CD8-positive, alpha-beta memory T cell (primary cell): ENCODE measurements around the gene CA5B. TPM values are rescaled to one million over a fixed set of nuclear protein-coding genes. Genes with fewer than 3 reads are reported as not detected.
"Not testable (repeated sequence)": the region's sequence is repeated elsewhere in the genome, so short reads cannot be mapped to it uniquely, and the experiment has no call there.

ENCODE experiments used
- CTCF ChIA-PET: fragments of 350-600 bp; sonication (Branson Sonifier 250); formaldehyde crosslinking; loops from one replicate; lab custom pipeline; 2021; ENCODE audit warnings: antibody characterized with exemption; lab: Charles Lee
- POLR2A ChIA-PET: fragments of 350-600 bp; sonication (Branson Sonifier 250); formaldehyde crosslinking; loops from one replicate; lab custom pipeline; 2021; ENCODE audit warnings: antibody characterized with exemption; lab: Charles Lee
- DNase-seq, 5 donors: peaks; one replicate each; pipeline versions ENCODE4 v3.0.0 to v3.0.0-alpha.2; 2020 to 2022; ENCODE audit warnings: mixed read lengths in 1 of 5
- H3K27ac ChIP-seq: one replicate; pipeline ENCODE4 v1.7.0; 2013; ENCODE audit warnings: low read depth, mild to moderate bottlenecking, low read length, moderate library complexity
- H3K27me3 ChIP-seq: 2 replicates; pipeline ENCODE4 v1.7.0; 2013; ENCODE audit warnings: low read length, mild to moderate bottlenecking; ENCODE audit not compliant: insufficient read depth, poor library complexity, severe bottlenecking
- H3K36me3 ChIP-seq: 2 replicates; pipeline ENCODE4 v1.7.0; 2013; ENCODE audit warnings: mild to moderate bottlenecking, low read length, moderate library complexity; ENCODE audit not compliant: insufficient read depth
- H3K4me1 ChIP-seq: 2 replicates; pipeline ENCODE4 v1.7.0; 2013; ENCODE audit warnings: mild to moderate bottlenecking, low read length, moderate library complexity; ENCODE audit not compliant: insufficient read depth
- H3K4me3 ChIP-seq: 2 replicates; pipeline ENCODE4 v1.7.0; 2013; ENCODE audit warnings: mild to moderate bottlenecking, low read length
- H3K9me3 ChIP-seq: 2 replicates; pipeline ENCODE4 v1.7.0; 2013; ENCODE audit warnings: mild to moderate bottlenecking, low read length
- H3K27ac Mint-ChIP-seq, 8 donors: one replicate each; pipeline ENCODE4 v1.8.0; 2020 to 2021; ENCODE audit warnings: mixed read lengths in 8 of 8, mild to moderate bottlenecking in 6 of 8, inconsistent platforms in 3 of 8, moderate library complexity in 3 of 8
- H3K27me3 Mint-ChIP-seq, 2 donors: one replicate each; pipeline ENCODE4 v1.8.0; 2020 to 2021; ENCODE audit warnings: mixed read lengths in 2 of 2, mild to moderate bottlenecking in 1 of 2, moderate library complexity in 1 of 2
- H3K36me3 Mint-ChIP-seq, 3 donors: one replicate each; pipeline ENCODE4 v1.8.0; 2020 to 2021; ENCODE audit warnings: mixed read lengths in 3 of 3, inconsistent platforms in 1 of 3, mild to moderate bottlenecking in 1 of 3
- H3K4me1 Mint-ChIP-seq, 3 donors: one replicate each; pipeline ENCODE4 v1.8.0; 2020 to 2021; ENCODE audit warnings: mixed read lengths in 3 of 3, inconsistent platforms in 1 of 3, mild to moderate bottlenecking in 1 of 3
- H3K4me3 Mint-ChIP-seq, 7 donors: one replicate each; pipeline ENCODE4 v1.8.0; 2020 to 2021; ENCODE audit warnings: mixed read lengths in 7 of 7, mild to moderate bottlenecking in 6 of 7, moderate library complexity in 4 of 7, inconsistent platforms in 2 of 7
- H3K9me3 Mint-ChIP-seq, 5 donors: one replicate each; pipeline ENCODE4 v1.8.0; 2020 to 2022; ENCODE audit warnings: mixed read lengths in 5 of 5, mild to moderate bottlenecking in 3 of 5, moderate library complexity in 2 of 5, inconsistent platforms in 1 of 5
- polyA plus RNA-seq: library from polyadenylated mRNA; unstranded; fragments of 300-500 nt; fragmentation: Illumina TruSeq; gene quantifications from one replicate; pipeline ENCODE4 v1.2.3, GENCODE V29; 2021
- total RNA-seq, 2 experiments: library from RNA; stranded (reverse); gene quantifications; one replicate each; pipeline ENCODE4 v1.2.3, GENCODE V29; 2021

Gene CA5B
- total and polyA plus RNA-seq, 3 experiments from 2014 or later, result 8.8 to 94.6 (median 9.0) TPM

DNA sequence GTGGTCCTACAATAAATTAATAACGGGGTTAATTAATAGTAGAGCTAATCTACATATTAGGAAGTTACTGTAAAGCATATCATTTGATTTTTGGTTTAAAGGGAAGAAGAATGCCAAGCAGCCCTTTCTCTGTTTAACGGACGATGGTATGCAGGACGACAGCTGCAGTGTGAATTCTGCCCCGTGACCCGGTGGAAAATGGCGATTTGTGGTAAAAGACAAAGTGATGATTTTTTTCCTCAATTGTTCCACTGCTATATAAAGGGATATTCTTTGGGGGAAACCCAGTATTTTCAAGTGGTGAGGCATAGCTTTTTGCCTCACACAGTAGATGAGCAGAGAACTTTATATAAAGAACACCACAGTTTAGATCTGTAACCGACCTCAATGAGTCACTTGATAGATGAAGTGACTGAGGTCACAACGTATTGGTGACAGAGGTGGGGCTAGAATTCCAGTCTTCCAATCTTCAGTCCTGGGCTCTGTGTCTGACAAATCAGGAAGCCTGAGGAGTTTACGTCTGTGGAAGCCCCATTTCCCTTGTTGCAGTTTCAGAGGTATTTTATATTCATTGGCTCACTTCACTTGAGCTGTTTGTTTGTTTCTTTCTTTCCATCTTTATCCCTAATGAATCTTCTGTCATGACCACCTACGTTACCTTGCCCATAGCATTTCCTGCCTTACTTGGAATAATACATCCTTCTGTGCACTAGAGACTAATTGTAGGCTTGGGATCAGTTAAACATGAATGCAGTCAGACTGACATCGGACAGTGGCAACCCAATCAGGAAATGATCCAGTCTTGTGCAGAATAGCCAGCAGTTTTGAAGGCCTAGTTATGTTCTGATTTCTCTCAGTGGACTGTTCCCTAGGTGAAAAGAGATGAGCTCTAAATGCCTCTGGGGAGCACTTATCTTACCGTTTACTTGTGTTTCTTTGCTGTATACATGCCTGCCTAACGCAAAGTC is 82.3 kb downstream of the CA5B start:
- peak overlapping the region in 5 of 8 donors; percentile 18 to 87 (median 66) for H3K27ac Mint-ChIP-seq
- peaks cover 20 to 22% (median 22%) of the 10 kb centered on the region in 3 donors for H3K4me1 Mint-ChIP-seq
- H3K27me3 Mint-ChIP-seq, result no peaks in the 10 kb centered on the region
- no peak for DNase-seq
- no peaks in the 10 kb centered on the region for H3K9me3 Mint-ChIP-seq
- H3K36me3 Mint-ChIP-seq, result peaks cover 19 to 61% (median 23%) of the 10 kb centered on the region in 3 donors
- Histone ChIP-seq H3K4me3 (no peak overlapping the region), H3K4me1 (peaks cover 20% of the 10 kb centered on the region), H3K27ac (no peak overlapping the region), H3K36me3 (peaks cover 19% of the 10 kb centered on the region), H3K27me3 (no peaks in the 10 kb centered on the region), H3K9me3 (no peaks in the 10 kb centered on the region)
- CTCF ChIA-PET, result interaction anchor here (1.6 kb wide), 1 partner anchor 29 kb away, joined by 3 read pairs; no protein-coding TSS in a partner anchor
- H3K4me3 Mint-ChIP-seq, result no peak overlapping the region
- POLR2A ChIA-PET, result no interaction called here

- Histone ChIP-seq H3K4me1 (no peaks in the 10 kb centered on the region), H3K4me3 (no peak overlapping the region), H3K36me3 (peaks cover 27% of the 10 kb centered on the region), H3K27ac (no peak overlapping the region), H3K9me3 (no peaks in the 10 kb centered on the region), H3K27me3 (no peaks in the 10 kb centered on the region)
- Mint-ChIP-seq H3K4me3 (no peak overlapping the region), H3K27ac (no peak overlapping the region), H3K36me3 (peaks cover 11 to 63% (median 27%) of the 10 kb centered on the region in 3 donors), H3K9me3 (no peaks in the 10 kb centered on the region), H3K27me3 (no peaks in the 10 kb centered on the region), H3K4me1 (peaks cover 0 to 2% (median 2%) of the 10 kb centered on the region in 3 donors)
- ChIA-PET CTCF (no interaction called here), POLR2A (no interaction called here)
- no peak for DNase-seq
Measured at GRCh38 chrX:15822922-15823321, 84.9 kb downstream of the CA5B start.

DNA sequence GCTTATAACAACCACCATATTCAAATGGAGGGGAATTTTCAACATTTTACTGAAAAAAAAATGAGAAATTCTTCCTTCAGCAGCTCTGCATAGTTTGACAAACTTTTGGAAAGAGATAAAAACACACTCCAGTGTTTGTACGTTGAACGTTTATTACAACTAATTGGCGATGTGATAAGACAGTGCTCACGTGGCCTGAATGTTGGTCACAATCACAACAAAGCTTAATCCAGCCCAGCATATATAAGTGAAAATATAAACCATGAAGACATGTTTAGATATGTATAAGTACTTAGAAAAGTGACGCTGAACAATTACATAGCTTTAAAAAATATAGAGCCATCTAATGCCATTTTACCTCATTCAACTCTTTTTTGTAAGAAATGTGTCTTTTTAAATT is 87.9 kb downstream of the CA5B start:
- ChIA-PET CTCF (no interaction called here), POLR2A (no interaction called here)
- Histone ChIP-seq H3K4me3 (no peak overlapping the region), H3K9me3 (no peaks in the 10 kb centered on the region), H3K27me3 (no peaks in the 10 kb centered on the region), H3K36me3 (peaks cover 14% of the 10 kb centered on the region), H3K4me1 (no peaks in the 10 kb centered on the region), H3K27ac (no peak overlapping the region)
- H3K4me3 Mint-ChIP-seq, result no peak overlapping the region
- peaks cover 3 to 50% (median 23%) of the 10 kb centered on the region in 3 donors for H3K36me3 Mint-ChIP-seq
- no peak overlapping the region for H3K27ac Mint-ChIP-seq
- DNase-seq, result no peak
- no peaks in the 10 kb centered on the region for H3K4me1 Mint-ChIP-seq
- H3K9me3 Mint-ChIP-seq, result no peaks in the 10 kb centered on the region
- H3K27me3 Mint-ChIP-seq, result no peaks in the 10 kb centered on the region

GRCh38 chrX:15829217-15829616 is 91.1 kb downstream of the CA5B start:
- no peak overlapping the region for H3K27ac Mint-ChIP-seq
- H3K4me1 Mint-ChIP-seq, result peaks cover 0 to 3% (median 0%) of the 10 kb centered on the region in 3 donors
- H3K36me3 Mint-ChIP-seq, result peaks cover 0 to 32% (median 15%) of the 10 kb centered on the region in 3 donors
- CTCF ChIA-PET, result no interaction called here
- no peak overlapping the region for H3K4me3 Mint-ChIP-seq
- no peaks in the 10 kb centered on the region for H3K4me1 ChIP-seq
- peaks cover 8% of the 10 kb centered on the region for H3K36me3 ChIP-seq
- H3K4me3 ChIP-seq, result no peak overlapping the region
- no peak for DNase-seq
- no peaks in the 10 kb centered on the region for H3K9me3 Mint-ChIP-seq
- POLR2A ChIA-PET, result no interaction called here
- H3K27ac ChIP-seq, result no peak overlapping the region
- no peaks in the 10 kb centered on the region for H3K9me3 ChIP-seq
- H3K27me3 Mint-ChIP-seq, result no peaks in the 10 kb centered on the region
- no peaks in the 10 kb centered on the region for H3K27me3 ChIP-seq

DNA sequence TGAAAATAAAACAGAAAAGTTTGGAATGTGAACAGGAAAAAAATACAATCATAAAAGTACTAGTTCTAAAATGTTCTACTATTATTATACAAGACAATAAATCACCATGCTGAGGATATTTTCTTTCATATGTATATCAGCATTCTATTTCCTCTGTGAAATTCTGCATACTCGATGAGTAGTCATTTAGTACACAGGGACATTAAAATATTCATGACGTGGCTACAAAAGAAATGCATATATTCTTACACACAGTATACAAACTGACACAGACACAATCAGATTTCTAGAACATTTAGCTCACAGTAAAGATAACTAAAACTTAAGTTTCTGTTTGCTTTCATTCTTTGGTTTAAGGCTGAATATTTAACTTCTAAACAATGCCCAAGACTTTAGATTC is 93.3 kb downstream of the CA5B start:
- H3K4me3 Mint-ChIP-seq, H3K9me3 Mint-ChIP-seq, DNase-seq, CTCF ChIA-PET, H3K4me1 ChIP-seq, H3K4me1 Mint-ChIP-seq, H3K36me3 ChIP-seq, H3K4me3 ChIP-seq, H3K27me3 Mint-ChIP-seq, H3K27me3 ChIP-seq, H3K9me3 ChIP-seq, POLR2A ChIA-PET, H3K27ac ChIP-seq: not testable (repeated sequence)
- H3K36me3 Mint-ChIP-seq, result peaks cover 0 to 23% (median 13%) of the 10 kb centered on the region in 3 donors
- H3K27ac Mint-ChIP-seq, result peak overlapping the region in 2 of 8 donors; percentile 1 to 8

DNA sequence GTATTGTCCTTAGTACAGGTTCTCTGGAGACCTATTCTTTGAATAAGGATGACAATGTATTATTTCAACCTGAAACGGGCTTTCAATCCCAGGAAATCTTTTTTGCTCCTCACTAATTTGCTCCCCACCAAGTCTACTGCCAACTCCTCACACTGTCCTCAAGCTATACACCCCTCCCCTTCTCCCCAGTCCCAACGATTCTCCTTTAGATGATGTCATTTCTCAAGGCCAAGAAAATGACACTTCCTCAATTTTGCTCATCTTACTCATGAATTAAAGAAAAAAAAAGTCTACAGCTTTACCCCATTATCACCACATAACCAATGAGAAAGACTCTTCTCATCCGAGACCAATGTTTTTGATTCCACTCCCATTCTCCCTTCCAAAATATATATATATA is 96.0 kb downstream of the CA5B start:
- Mint-ChIP-seq H3K36me3 (peaks cover 0 to 12% (median 6%) of the 10 kb centered on the region in 3 donors), H3K27ac (peak overlapping the region in 3 of 8 donors; percentile 8 to 38 (median 29)), H3K4me1 (peaks cover 0 to 3% (median 0%) of the 10 kb centered on the region in 3 donors), H3K9me3 (no peaks in the 10 kb centered on the region), H3K4me3 (no peak overlapping the region), H3K27me3 (no peaks in the 10 kb centered on the region)
- POLR2A ChIA-PET, result no interaction called here
- Histone ChIP-seq H3K9me3 (no peaks in the 10 kb centered on the region), H3K36me3 (no peaks in the 10 kb centered on the region), H3K27me3 (no peaks in the 10 kb centered on the region), H3K4me3 (no peak overlapping the region), H3K4me1 (no peaks in the 10 kb centered on the region), H3K27ac (no peak overlapping the region)
- no peak for DNase-seq
- CTCF ChIA-PET, result no interaction called here

DNA sequence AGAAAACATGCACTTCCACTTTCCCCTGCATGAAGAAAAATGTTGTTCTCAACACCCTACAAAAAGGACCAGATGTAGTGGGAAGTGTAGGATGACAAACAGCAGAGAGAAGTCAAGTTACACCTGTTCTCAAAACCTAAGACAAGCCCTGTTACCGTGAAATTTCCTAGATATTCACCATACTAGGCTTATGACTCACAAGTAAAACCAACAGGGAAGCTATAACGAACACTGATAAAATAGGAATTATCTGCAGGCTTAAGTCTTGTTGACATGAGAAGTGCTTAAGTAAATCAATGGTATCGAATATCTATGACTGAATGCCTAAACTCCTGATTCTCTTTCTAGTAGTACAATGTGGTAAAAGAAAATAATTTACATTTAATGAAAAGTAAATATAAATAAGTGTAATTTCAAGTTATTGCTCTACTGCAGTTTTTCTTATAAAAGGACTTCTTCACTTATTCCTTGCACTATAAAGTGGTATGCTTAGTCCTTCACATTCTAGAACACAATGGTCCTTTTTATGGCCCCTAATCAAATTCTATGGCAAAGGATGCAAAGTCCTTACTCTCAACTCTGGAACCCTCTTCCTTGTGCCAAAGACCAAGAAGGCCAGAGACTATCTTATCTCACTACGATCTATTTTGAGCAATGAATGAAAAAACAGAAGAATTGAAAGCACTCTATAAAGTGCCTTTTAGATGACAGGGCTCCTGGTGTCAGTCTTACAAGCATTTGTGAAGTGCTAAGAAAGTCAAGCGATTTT is 96.9 kb downstream of the CA5B start:
- H3K4me1 Mint-ChIP-seq, result peaks cover 0 to 3% (median 0%) of the 10 kb centered on the region in 3 donors
- Histone ChIP-seq H3K9me3 (no peaks in the 10 kb centered on the region), H3K4me3 (no peak overlapping the region), H3K27ac (no peak overlapping the region), H3K27me3 (no peaks in the 10 kb centered on the region), H3K4me1 (no peaks in the 10 kb centered on the region), H3K36me3 (no peaks in the 10 kb centered on the region)
- ChIA-PET CTCF (interaction anchor here (1.5 kb wide), 1 partner anchor 20 kb away, joined by 3 read pairs; no protein-coding TSS in a partner anchor), POLR2A (no interaction called here)
- no peaks in the 10 kb centered on the region for H3K27me3 Mint-ChIP-seq
- H3K36me3 Mint-ChIP-seq, result peaks cover 0 to 13% (median 6%) of the 10 kb centered on the region in 3 donors
- no peak overlapping the region for H3K27ac Mint-ChIP-seq
- DNase-seq, result no peak
- no peaks in the 10 kb centered on the region for H3K9me3 Mint-ChIP-seq
- H3K4me3 Mint-ChIP-seq, result no peak overlapping the region
